Measurements from ENCODE around the gene ZNF584.

GRCh38 chr19:58400316-58400915 lies 8.0 kb upstream of the ZNF584 start:
- TF ChIP-seq CTCF (conservative IDR thresholded peaks at IDR 0.05; ENCODE audit: low read length) (no peak), EZH2phosphoT487 (IDR thresholded peaks at IDR 0.05; ENCODE audit: borderline replicate concordance, low read depth, low read length) (no peak)

All from OCI-LY7 (cell line).